K562 (cell line): ENCODE measurements around the gene TRIM25. TPM values are rescaled to one million over a fixed set of nuclear protein-coding genes. Genes with fewer than 3 reads are reported as not detected.

Source experiments
- C11orf30 ChIP-seq: fragments of 450-650 bp; IDR thresholded peaks from 2 replicates; pipeline ENCODE4 v1.6.1; 2016; ENCODE audit warnings: low read depth, mild to moderate bottlenecking
- ELF4 ChIP-seq: fragments of 450-650 bp; formaldehyde crosslinking; IDR thresholded peaks from 2 replicates; pipeline ENCODE4 v1.4.0; 2022; ENCODE audit warnings: missing genetic modification characterization
- HIVEP1 ChIP-seq: fragments of 250-450 bp; sonication (Bioruptor Pico); IDR thresholded peaks from 2 replicates; pipeline ENCODE4 v1.4.0; 2020; ENCODE audit warnings: mild to moderate bottlenecking
- JUND ChIP-seq, 2 experiments: IDR thresholded peaks; 2 replicates in 1 of 2; 3 replicates in 1 of 2; pipeline ENCODE4 v1.6.1; 2011; ENCODE audit warnings: borderline replicate concordance in 2 of 2, low read depth in 2 of 2, low read length in 2 of 2, improper control_type of control experiment in 1 of 2, missing biosample characterization in 1 of 2, missing genetic modification characterization in 1 of 2, missing genetic modification reagents in 1 of 2
- POLR2B ChIP-seq: fragments of 450-650 bp; IDR thresholded peaks from 2 replicates; pipeline ENCODE4 v1.6.1; 2018; ENCODE audit warnings: low read depth; ENCODE audit not compliant: partially characterized antibody
- PTTG1 ChIP-seq: fragments of 450-650 bp; IDR thresholded peaks from 2 replicates; pipeline ENCODE4 v1.6.1; 2016; ENCODE audit warnings: low read depth, mild to moderate bottlenecking, missing genetic modification characterization, missing compliant biosample characterization
- RB1 ChIP-seq: fragments of 450-650 bp; IDR thresholded peaks from 2 replicates; pipeline ENCODE4 v1.6.1; 2017; ENCODE audit warnings: low read depth, mild to moderate bottlenecking
- SMARCA4 ChIP-seq: fragments of 450-650 bp; IDR thresholded peaks from 2 replicates; pipeline ENCODE4 v1.6.1; 2016
- SMARCE1 ChIP-seq: fragments of 450-650 bp; IDR thresholded peaks from 2 replicates; pipeline ENCODE4 v1.7.1; 2016; ENCODE audit warnings: mild to moderate bottlenecking
- SNIP1 ChIP-seq: fragments of 450-650 bp; IDR thresholded peaks from 2 replicates; pipeline ENCODE4 v1.7.1; 2017; ENCODE audit warnings: low read depth, mild to moderate bottlenecking
- TRIM24 ChIP-seq, 2 experiments: fragments of 450-650 bp; IDR thresholded peaks; 2 replicates each; pipeline ENCODE4 v1.6.1; 2016
- ZNF644 ChIP-seq: fragments of 200-800 bp; sonication (Bioruptor generic); IDR thresholded peaks from 2 replicates; pipeline ENCODE4 v1.6.1; 2016; ENCODE audit warnings: low read depth, missing genetic modification characterization, missing compliant biosample characterization
- polyA plus RNA-seq, 8 experiments: library from polyadenylated mRNA; depleted of rRNA in 4 of 8; stranded (reverse) in 5 of 8; unstranded in 3 of 8; fragments of >200 nt; fragmentation: Nextera tagmentation in 2 of 8; fragmentation: Illumina TruSeq in 1 of 8; extraction: Ambion mirVana in 2 of 8; extraction: Trizol in 1 of 8; gene quantifications; 2 replicates each; pipeline versions ENCODE4 v1.2.1 to v1.2.3, GENCODE V29; 2011 to 2014; ENCODE audit warnings: inconsistent platforms in 1 of 8, missing spikeins in 1 of 8
- total RNA-seq, 7 experiments: library from RNA; depleted of rRNA in 6 of 7; stranded (reverse); fragments of >200 nt in 6 of 7; fragmentation: Illumina TruSeq in 2 of 7; extraction: Trizol in 2 of 7; gene quantifications; 2 replicates each; pipeline versions ENCODE4 v1.2.1 to v1.2.3, GENCODE V29; 2011 to 2021; ENCODE audit warnings: low replicate concordance in 1 of 7
- TF ChIP-seq, protein P1 (sequence below): fragments of 250-450 bp; sonication (Bioruptor Pico); IDR thresholded peaks from 2 replicates; pipeline ENCODE4 v1.8.0; 2021; ENCODE audit warnings: mild to moderate bottlenecking, moderate library complexity
- TF ChIP-seq, protein P2 (sequence below): fragments of 450-650 bp; IDR thresholded peaks from 2 replicates; pipeline ENCODE4 v1.6.1; 2017; ENCODE audit warnings: antibody characterized with exemption, mild to moderate bottlenecking
- TF ChIP-seq, protein P3 (sequence below): fragments of 250-450 bp; sonication (Bioruptor Pico); IDR thresholded peaks from 2 replicates; pipeline ENCODE4 v1.4.0; 2020; ENCODE audit warnings: mild to moderate bottlenecking
- TF ChIP-seq, protein P4 (sequence below): sonication (generic); IDR thresholded peaks from 2 replicates; pipeline ENCODE4 v1.6.1; 2016

TRIM25 gene
- total and polyA plus RNA-seq, 9 of the 15 experiments (the other 6 are each of a cell fraction or from before 2014, with no cell fraction given) = 5.9 to 49.5 (median 24.5) TPM

DNA sequence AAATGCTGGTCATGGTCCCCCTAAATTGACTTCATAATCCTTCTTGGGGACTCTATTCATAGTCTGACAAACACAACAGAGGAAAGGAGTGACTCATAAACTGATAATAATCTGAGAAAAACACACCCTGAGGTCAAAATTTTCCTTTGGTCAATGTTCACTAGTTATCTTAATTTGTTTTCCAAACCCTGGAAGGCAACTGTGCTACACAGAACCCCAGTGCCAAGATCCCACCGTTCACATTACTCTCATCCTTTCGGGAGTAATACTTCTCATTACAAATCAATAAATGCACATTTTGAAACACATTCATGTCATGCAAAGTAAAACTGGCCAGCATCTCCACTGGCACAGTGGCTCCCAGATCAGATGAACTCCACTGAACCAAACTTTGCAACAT is 23.8 kb upstream of the TRIM25 start (continued):
- TF ChIP-seq, protein P1, sequence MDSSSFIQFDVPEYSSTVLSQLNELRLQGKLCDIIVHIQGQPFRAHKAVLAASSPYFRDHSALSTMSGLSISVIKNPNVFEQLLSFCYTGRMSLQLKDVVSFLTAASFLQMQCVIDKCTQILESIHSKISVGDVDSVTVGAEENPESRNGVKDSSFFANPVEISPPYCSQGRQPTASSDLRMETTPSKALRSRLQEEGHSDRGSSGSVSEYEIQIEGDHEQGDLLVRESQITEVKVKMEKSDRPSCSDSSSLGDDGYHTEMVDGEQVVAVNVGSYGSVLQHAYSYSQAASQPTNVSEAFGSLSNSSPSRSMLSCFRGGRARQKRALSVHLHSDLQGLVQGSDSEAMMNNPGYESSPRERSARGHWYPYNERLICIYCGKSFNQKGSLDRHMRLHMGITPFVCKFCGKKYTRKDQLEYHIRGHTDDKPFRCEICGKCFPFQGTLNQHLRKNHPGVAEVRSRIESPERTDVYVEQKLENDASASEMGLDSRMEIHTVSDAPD (CRISPR knock-in tag) = no peak
- TF ChIP-seq RB1 (no peak), POLR2B (no peak), ELF4 (no peak), PTTG1 (tag) (no peak), SMARCA4 (peak; percentile 72), C11orf30 (no peak), JUND (IDR thresholded peaks at IDR 0.05; ENCODE audit: borderline replicate concordance, low read depth, low read length) (peak; percentile 92), JUND (tag; IDR thresholded peaks at IDR 0.05; ENCODE audit: borderline replicate concordance, low read depth, low read length) (peak; percentile 88; the same call in 2 of the 3 replicates), ZNF644 (tag) (0 out of 2 replicates have a peak, but pooled peaks have one; percentile 29), TRIM24 (IDR thresholded peaks at IDR 0.05) (no peak), SMARCE1 (peak; percentile 74; the same call in 1 of the 2 replicates), SNIP1 (no peak), HIVEP1 (CRISPR knock-in tag) (no peak)
- TF ChIP-seq, protein P2, sequence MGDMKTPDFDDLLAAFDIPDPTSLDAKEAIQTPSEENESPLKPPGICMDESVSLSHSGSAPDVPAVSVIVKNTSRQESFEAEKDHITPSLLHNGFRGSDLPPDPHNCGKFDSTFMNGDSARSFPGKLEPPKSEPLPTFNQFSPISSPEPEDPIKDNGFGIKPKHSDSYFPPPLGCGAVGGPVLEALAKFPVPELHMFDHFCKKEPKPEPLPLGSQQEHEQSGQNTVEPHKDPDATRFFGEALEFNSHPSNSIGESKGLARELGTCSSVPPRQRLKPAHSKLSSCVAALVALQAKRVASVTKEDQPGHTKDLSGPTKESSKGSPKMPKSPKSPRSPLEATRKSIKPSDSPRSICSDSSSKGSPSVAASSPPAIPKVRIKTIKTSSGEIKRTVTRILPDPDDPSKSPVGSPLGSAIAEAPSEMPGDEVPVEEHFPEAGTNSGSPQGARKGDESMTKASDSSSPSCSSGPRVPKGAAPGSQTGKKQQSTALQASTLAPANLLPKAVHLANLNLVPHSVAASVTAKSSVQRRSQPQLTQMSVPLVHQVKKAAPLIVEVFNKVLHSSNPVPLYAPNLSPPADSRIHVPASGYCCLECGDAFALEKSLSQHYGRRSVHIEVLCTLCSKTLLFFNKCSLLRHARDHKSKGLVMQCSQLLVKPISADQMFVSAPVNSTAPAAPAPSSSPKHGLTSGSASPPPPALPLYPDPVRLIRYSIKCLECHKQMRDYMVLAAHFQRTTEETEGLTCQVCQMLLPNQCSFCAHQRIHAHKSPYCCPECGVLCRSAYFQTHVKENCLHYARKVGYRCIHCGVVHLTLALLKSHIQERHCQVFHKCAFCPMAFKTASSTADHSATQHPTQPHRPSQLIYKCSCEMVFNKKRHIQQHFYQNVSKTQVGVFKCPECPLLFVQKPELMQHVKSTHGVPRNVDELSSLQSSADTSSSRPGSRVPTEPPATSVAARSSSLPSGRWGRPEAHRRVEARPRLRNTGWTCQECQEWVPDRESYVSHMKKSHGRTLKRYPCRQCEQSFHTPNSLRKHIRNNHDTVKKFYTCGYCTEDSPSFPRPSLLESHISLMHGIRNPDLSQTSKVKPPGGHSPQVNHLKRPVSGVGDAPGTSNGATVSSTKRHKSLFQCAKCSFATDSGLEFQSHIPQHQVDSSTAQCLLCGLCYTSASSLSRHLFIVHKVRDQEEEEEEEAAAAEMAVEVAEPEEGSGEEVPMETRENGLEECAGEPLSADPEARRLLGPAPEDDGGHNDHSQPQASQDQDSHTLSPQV = peak; percentile 33; the same call in 1 of the 2 replicates
- TF ChIP-seq, protein P3, sequence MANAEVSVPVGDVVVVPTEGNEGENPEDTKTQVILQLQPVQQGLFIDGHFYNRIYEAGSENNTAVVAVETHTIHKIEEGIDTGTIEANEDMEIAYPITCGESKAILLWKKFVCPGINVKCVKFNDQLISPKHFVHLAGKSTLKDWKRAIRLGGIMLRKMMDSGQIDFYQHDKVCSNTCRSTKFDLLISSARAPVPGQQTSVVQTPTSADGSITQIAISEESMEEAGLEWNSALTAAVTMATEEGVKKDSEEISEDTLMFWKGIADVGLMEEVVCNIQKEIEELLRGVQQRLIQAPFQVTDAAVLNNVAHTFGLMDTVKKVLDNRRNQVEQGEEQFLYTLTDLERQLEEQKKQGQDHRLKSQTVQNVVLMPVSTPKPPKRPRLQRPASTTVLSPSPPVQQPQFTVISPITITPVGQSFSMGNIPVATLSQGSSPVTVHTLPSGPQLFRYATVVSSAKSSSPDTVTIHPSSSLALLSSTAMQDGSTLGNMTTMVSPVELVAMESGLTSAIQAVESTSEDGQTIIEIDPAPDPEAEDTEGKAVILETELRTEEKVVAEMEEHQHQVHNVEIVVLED (CRISPR knock-in tag) = no peak
- TF ChIP-seq, protein P4, sequence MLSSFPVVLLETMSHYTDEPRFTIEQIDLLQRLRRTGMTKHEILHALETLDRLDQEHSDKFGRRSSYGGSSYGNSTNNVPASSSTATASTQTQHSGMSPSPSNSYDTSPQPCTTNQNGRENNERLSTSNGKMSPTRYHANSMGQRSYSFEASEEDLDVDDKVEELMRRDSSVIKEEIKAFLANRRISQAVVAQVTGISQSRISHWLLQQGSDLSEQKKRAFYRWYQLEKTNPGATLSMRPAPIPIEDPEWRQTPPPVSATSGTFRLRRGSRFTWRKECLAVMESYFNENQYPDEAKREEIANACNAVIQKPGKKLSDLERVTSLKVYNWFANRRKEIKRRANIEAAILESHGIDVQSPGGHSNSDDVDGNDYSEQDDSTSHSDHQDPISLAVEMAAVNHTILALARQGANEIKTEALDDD = peak; percentile 44; the same call in 1 of the 2 replicates
- TF ChIP-seq, all 486 proteins: peak for 20
